Measurements from ENCODE around the gene TBX18. TPM values are rescaled to one million over a fixed set of nuclear protein-coding genes. Genes with fewer than 3 reads are reported as not detected.

The TBX18 gene
- total and polyA plus RNA-seq, 9 of the 15 experiments (the other 6 are each of a cell fraction or from before 2014, with no cell fraction given): 4.0 to 36.1 (median 20.7) TPM

DNA sequence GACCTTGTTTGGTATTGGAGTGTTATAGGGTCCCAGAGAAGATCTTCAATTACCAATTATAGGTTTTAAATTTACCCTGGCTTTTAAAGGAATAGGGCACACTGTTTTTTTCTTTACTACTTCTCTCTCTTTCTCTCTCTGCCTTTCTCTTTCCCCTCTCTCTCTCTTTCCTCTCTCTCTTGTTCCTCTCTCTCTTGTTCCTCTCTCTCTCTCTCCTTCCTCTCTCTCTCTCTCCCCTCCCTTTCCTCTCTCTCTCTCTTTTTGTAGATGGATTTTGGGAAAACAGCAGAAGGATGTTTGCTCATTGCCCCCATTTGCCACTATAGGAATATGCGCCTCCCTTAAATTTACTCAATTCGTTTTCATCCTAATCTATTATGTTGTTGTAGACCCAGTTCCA is 45.2 kb downstream of the TBX18 start:
- Histone ChIP-seq H3K9me3 (replicated peaks; ENCODE audit: control insufficient read depth, insufficient read depth, low read depth, low read length) (no peaks in the 10 kb centered on the region), H3K9me1 (ENCODE audit: control insufficient read depth, insufficient read depth, low read length) (no peaks in the 10 kb centered on the region), H3K4me3 (no peak overlapping the region), H4K20me1 (replicated peaks; ENCODE audit: control insufficient read depth, insufficient read depth, low read length) (no peaks in the 10 kb centered on the region), H3K27me3 (ENCODE audit: control insufficient read depth in 2 of 2, insufficient read depth in 2 of 2, low read length in 2 of 2) (no peaks in the 10 kb centered on the region), H3K36me3 (ENCODE audit: control insufficient read depth, insufficient read depth, low read length) (no peaks in the 10 kb centered on the region), H3K9ac (ENCODE audit: insufficient read depth in 1 of 2, low read depth in 2 of 2, low read length in 2 of 2) (no peak overlapping the region), H2AFZ (ENCODE audit: low read depth, low read length) (no peak overlapping the region), H3K4me2 (ENCODE audit: insufficient read depth, low read length) (no peak overlapping the region), H3K27ac (ENCODE audit: extremely low read depth, low read depth, low read length) (no peak overlapping the region), H3K4me1 (replicated peaks in 1 of 2; ENCODE audit: control insufficient read depth in 2 of 2, insufficient read depth in 2 of 2, low read length in 2 of 2) (no peaks in the 10 kb centered on the region), H3K79me2 (ENCODE audit: control insufficient read depth, insufficient read depth, low read length) (no peaks in the 10 kb centered on the region)
- TF ChIP-seq HSF4 (CRISPR knock-in tag; IDR thresholded peaks at IDR 0.05; ENCODE audit: borderline replicate concordance) (no peak), MAFG (tag; conservative IDR thresholded peaks at IDR 0.05) (no peak), MEF2A (IDR thresholded peaks at IDR 0.05; ENCODE audit: control insufficient read depth, low read depth, low read length) (no peak)
- TF ChIP-seq, protein P1, sequence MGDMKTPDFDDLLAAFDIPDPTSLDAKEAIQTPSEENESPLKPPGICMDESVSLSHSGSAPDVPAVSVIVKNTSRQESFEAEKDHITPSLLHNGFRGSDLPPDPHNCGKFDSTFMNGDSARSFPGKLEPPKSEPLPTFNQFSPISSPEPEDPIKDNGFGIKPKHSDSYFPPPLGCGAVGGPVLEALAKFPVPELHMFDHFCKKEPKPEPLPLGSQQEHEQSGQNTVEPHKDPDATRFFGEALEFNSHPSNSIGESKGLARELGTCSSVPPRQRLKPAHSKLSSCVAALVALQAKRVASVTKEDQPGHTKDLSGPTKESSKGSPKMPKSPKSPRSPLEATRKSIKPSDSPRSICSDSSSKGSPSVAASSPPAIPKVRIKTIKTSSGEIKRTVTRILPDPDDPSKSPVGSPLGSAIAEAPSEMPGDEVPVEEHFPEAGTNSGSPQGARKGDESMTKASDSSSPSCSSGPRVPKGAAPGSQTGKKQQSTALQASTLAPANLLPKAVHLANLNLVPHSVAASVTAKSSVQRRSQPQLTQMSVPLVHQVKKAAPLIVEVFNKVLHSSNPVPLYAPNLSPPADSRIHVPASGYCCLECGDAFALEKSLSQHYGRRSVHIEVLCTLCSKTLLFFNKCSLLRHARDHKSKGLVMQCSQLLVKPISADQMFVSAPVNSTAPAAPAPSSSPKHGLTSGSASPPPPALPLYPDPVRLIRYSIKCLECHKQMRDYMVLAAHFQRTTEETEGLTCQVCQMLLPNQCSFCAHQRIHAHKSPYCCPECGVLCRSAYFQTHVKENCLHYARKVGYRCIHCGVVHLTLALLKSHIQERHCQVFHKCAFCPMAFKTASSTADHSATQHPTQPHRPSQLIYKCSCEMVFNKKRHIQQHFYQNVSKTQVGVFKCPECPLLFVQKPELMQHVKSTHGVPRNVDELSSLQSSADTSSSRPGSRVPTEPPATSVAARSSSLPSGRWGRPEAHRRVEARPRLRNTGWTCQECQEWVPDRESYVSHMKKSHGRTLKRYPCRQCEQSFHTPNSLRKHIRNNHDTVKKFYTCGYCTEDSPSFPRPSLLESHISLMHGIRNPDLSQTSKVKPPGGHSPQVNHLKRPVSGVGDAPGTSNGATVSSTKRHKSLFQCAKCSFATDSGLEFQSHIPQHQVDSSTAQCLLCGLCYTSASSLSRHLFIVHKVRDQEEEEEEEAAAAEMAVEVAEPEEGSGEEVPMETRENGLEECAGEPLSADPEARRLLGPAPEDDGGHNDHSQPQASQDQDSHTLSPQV (IDR thresholded peaks at IDR 0.05): no peak
- ChIA-PET POLR2A (no interaction called here), CTCF (ENCODE audit: low intra/inter-chr PET ratio) (no interaction called here)
- in situ Hi-C loops (cut with MboI) (no loop called here), intact Hi-C loops (cut with micrococcal nuclease) (no loop called here)
- DNase-seq (ENCODE audit: extremely low read depth in 1 of 4, low spot score in 3 of 4) (no peak), ATAC-seq (no peak), FAIRE-seq (no peak)
- BruUV-seq (replicated peaks): no TSS peak
- WGBS (ENCODE audit: insufficient coverage, low coverage, missing lambda C conversion rate): 14% methylated on average over 2 of the region's 2 CpGs
